ENCODE results near the gene NTF4. TPM values are rescaled to one million over a fixed set of nuclear protein-coding genes. Genes with fewer than 3 reads are reported as not detected.
"Not testable (repeated sequence)": the region's sequence is repeated elsewhere in the genome, so short reads cannot be mapped to it uniquely, and the experiment has no call there.

Gene NTF4
- total and polyA plus RNA-seq, 11 donors: 0.76 TPM; not detected in 10

GRCh38 chr19:49031642-49032301 is 32.8 kb downstream of the NTF4 start, which contains the start of gene CGB2:
CGB2 (plus strand) TSS chr19:49031890; CDS start chr19:49032096, 206 bp downstream.
- ATAC-seq; intact Hi-C loops (cut with DNase I); DNase-seq; H3K27ac ChIP-seq; H3K36me3 ChIP-seq; H3K4me1 ChIP-seq; H3K4me3 ChIP-seq; H3K27me3 ChIP-seq; H3K9me3 ChIP-seq: not testable (repeated sequence)
- 19 to 29% (median 21%) methylated on average over 23 to 28 of the region's 28 CpGs for WGBS, 4 donors
- peak in 7 of 12 donors; percentile 9 to 35 (median 31) for TF ChIP-seq CTCF (IDR thresholded peaks at IDR 0.05)

GRCh38 chr19:49030323-49030722 is 34.3 kb downstream of the NTF4 start:
- H3K27me3 ChIP-seq; H3K4me3 ChIP-seq; H3K9me3 ChIP-seq; intact Hi-C loops (cut with DNase I); H3K4me1 ChIP-seq; H3K36me3 ChIP-seq; DNase-seq; H3K27ac ChIP-seq; ATAC-seq: not testable (repeated sequence)
- WGBS, 4 donors: 91 to 97% (median 94%) methylated on average over 5 to 6 of the region's 8 CpGs

- H3K36me3 ChIP-seq; H3K27me3 ChIP-seq; H3K4me3 ChIP-seq; H3K27ac ChIP-seq; H3K4me1 ChIP-seq; ATAC-seq; DNase-seq; H3K9me3 ChIP-seq; intact Hi-C loops (cut with DNase I): not testable (repeated sequence)
- WGBS, 4 donors: 79 to 87% (median 83%) methylated on average over 10 to 14 of the region's 14 CpGs
Observed at GRCh38 chr19:49029749-49030148, 34.9 kb downstream of the NTF4 start.

GRCh38 chr19:49028686-49029085 is 35.9 kb downstream of the NTF4 start:
- 82 to 87% (median 84%) methylated on average over 9 of the region's 9 CpGs for WGBS, 4 donors
- H3K9me3 ChIP-seq; DNase-seq; H3K4me3 ChIP-seq; ATAC-seq; H3K36me3 ChIP-seq; H3K27ac ChIP-seq; H3K27me3 ChIP-seq; intact Hi-C loops (cut with DNase I); H3K4me1 ChIP-seq: not testable (repeated sequence)

- H3K27ac ChIP-seq; H3K9me3 ChIP-seq; H3K4me1 ChIP-seq; H3K4me3 ChIP-seq; DNase-seq; H3K36me3 ChIP-seq; intact Hi-C loops (cut with DNase I); H3K27me3 ChIP-seq; ATAC-seq: not testable (repeated sequence)
- WGBS, 4 donors: 63 to 80% (median 72%) methylated on average over 11 to 23 of the region's 23 CpGs
Observed at GRCh38 chr19:49025599-49025998, 39.0 kb downstream of the NTF4 start.

GRCh38 chr19:49025088-49025487 is 39.5 kb downstream of the NTF4 start:
- H3K36me3 ChIP-seq; H3K4me3 ChIP-seq; H3K27ac ChIP-seq; intact Hi-C loops (cut with DNase I); ATAC-seq; H3K4me1 ChIP-seq; H3K27me3 ChIP-seq; H3K9me3 ChIP-seq; DNase-seq: not testable (repeated sequence)
- WGBS, 4 donors: 81 to 94% (median 86%) methylated on average over 3 to 4 of the region's 6 CpGs

GRCh38 chr19:49024233-49024632 is 40.4 kb downstream of the NTF4 start, which contains the start of gene CGB3:
CGB3 (minus strand) TSS chr19:49024333; CDS start chr19:49023971, 362 bp downstream.
- H3K4me3 ChIP-seq; H3K4me1 ChIP-seq; intact Hi-C loops (cut with DNase I); H3K9me3 ChIP-seq; DNase-seq; H3K27ac ChIP-seq; ATAC-seq; H3K36me3 ChIP-seq: not testable (repeated sequence)
- WGBS, 4 donors: 67 to 80% (median 67%) methylated on average over 13 to 15 of the region's 15 CpGs; no CpG with 5 or more reads in 1 of the 4 donors
- peaks cover 0 to 14% (median 0%) of the 10 kb centered on the region in 9 donors for H3K27me3 ChIP-seq
